Measurements from ENCODE around the gene ZNF680.

The ZNF680 gene

GRCh38 chr7:64521409-64521984 is 41.4 kb downstream of the ZNF680 start:
- no peak overlapping the region for H3K4me3 ChIP-seq (ENCODE audit: low read depth, low read length)
- DNase-seq, result no peak
- no peaks in the 10 kb centered on the region for H3K4me1 ChIP-seq
- TF ChIP-seq CTCF (IDR thresholded peaks at IDR 0.05; ENCODE audit: low read depth, low read length), result no peak
- no peaks in the 10 kb centered on the region for H3K27me3 ChIP-seq
- peaks cover 3% of the 10 kb centered on the region for H3K36me3 ChIP-seq
- peaks cover 3% of the 10 kb centered on the region; the same call in 1 of the 2 replicates for H3K9me3 ChIP-seq

GRCh38 chr7:64516451-64516850 is 46.4 kb downstream of the ZNF680 start:
- peaks cover 3% of the 10 kb centered on the region; the same call in 1 of the 2 replicates for H3K9me3 ChIP-seq
- DNase-seq, result no peak
- H3K36me3 ChIP-seq, result peaks cover 3% of the 10 kb centered on the region; the same call in 1 of the 2 replicates
- no peak for TF ChIP-seq CTCF (IDR thresholded peaks at IDR 0.05; ENCODE audit: low read depth, low read length)
- H3K4me3 ChIP-seq (ENCODE audit: low read depth, low read length), result no peak overlapping the region
- H3K27me3 ChIP-seq, result no peaks in the 10 kb centered on the region
- no peaks in the 10 kb centered on the region for H3K4me1 ChIP-seq

GRCh38 chr7:64515781-64516180 is 47.1 kb downstream of the ZNF680 start:
- TF ChIP-seq CTCF (IDR thresholded peaks at IDR 0.05; ENCODE audit: low read depth, low read length), result no peak
- Histone ChIP-seq H3K9me3 (no peaks in the 10 kb centered on the region; the same call in 1 of the 2 replicates), H3K4me3 (ENCODE audit: low read depth, low read length) (no peak overlapping the region), H3K27me3 (no peaks in the 10 kb centered on the region), H3K4me1 (no peaks in the 10 kb centered on the region), H3K36me3 (no peaks in the 10 kb centered on the region)
- no peak for DNase-seq

- no peaks in the 10 kb centered on the region for H3K27me3 ChIP-seq
- no peak overlapping the region for H3K4me3 ChIP-seq (ENCODE audit: low read depth, low read length)
- no peaks in the 10 kb centered on the region; the same call in 1 of the 2 replicates for H3K9me3 ChIP-seq
- DNase-seq, result no peak
- TF ChIP-seq CTCF (IDR thresholded peaks at IDR 0.05; ENCODE audit: low read depth, low read length), result no peak
- H3K36me3 ChIP-seq, result no peaks in the 10 kb centered on the region
- no peaks in the 10 kb centered on the region for H3K4me1 ChIP-seq
These were observed 47.5 kb downstream of the ZNF680 start for GRCh38 chr7:64515330-64515729.

GRCh38 chr7:64509583-64509982 is 53.3 kb downstream of the ZNF680 start:
- H3K9me3 ChIP-seq, result peaks cover 3% of the 10 kb centered on the region
- no peak for TF ChIP-seq CTCF (IDR thresholded peaks at IDR 0.05; ENCODE audit: low read depth, low read length)
- H3K27me3 ChIP-seq, result no peaks in the 10 kb centered on the region
- H3K4me3 ChIP-seq (ENCODE audit: low read depth, low read length), result no peak overlapping the region
- H3K36me3 ChIP-seq, result no peaks in the 10 kb centered on the region
- DNase-seq, result no peak
- no peaks in the 10 kb centered on the region for H3K4me1 ChIP-seq

GRCh38 chr7:64504581-64505120 is 58.2 kb downstream of the ZNF680 start:
- no peak for DNase-seq
- H3K4me3 ChIP-seq (ENCODE audit: low read depth, low read length), result no peak overlapping the region
- H3K36me3 ChIP-seq, result no peaks in the 10 kb centered on the region
- H3K4me1 ChIP-seq, result no peaks in the 10 kb centered on the region
- H3K9me3 ChIP-seq, result peaks cover 3% of the 10 kb centered on the region
- TF ChIP-seq CTCF (IDR thresholded peaks at IDR 0.05; ENCODE audit: low read depth, low read length), result no peak
- H3K27me3 ChIP-seq, result no peaks in the 10 kb centered on the region
